ENCODE data around the gene RPH3AL. TPM values are rescaled to one million over a fixed set of nuclear protein-coding genes. Genes with fewer than 3 reads are reported as not detected.
A peak's percentile ranks its signal among the peaks of the same experiment; 100 is the strongest.
"Not testable (repeated sequence)": the region's sequence is repeated elsewhere in the genome, so short reads cannot be mapped to it uniquely, and the experiment has no call there.

Gene RPH3AL
- total RNA-seq, 4 donors from 2014 or later, result 8.6 to 21.0 (median 17.4) TPM

- 80% methylated on average over 1 of the region's 26 CpGs; no CpG with 5 or more reads in 1 of the 2 donors for WGBS, 2 donors (ENCODE audit: low coverage in 1 of 2)
- no peak overlapping the region for H3K27ac ChIP-seq
- no peaks in the 10 kb centered on the region for H3K27me3 ChIP-seq
- H3K36me3 ChIP-seq, result no peaks in the 10 kb centered on the region
- H3K9me3 ChIP-seq, result no peaks in the 10 kb centered on the region
- no peak for TF ChIP-seq POLR2AphosphoS5 (IDR thresholded peaks at IDR 0.05)
- TF ChIP-seq CTCF (IDR thresholded peaks at IDR 0.05), result no peak
- no peak for TF ChIP-seq EP300 (IDR thresholded peaks at IDR 0.05)
- TF ChIP-seq POLR2A (IDR thresholded peaks at IDR 0.05), result no peak
- no peak for ATAC-seq
- no peak overlapping the region for H3K4me3 ChIP-seq
- H3K4me1 ChIP-seq, result no peaks in the 10 kb centered on the region
These were observed 116.6 kb downstream of the RPH3AL start for GRCh38 chr17:235831-236640.

- not testable (repeated sequence) for H3K4me1 ChIP-seq, H3K27me3 ChIP-seq, H3K36me3 ChIP-seq, H3K9me3 ChIP-seq, ATAC-seq
- WGBS, 2 donors (ENCODE audit: low coverage in 1 of 2), result 78 to 89% methylated on average over 16 to 30 of the region's 48 CpGs
- Histone ChIP-seq H3K27ac (peak overlapping the region in 3 of 4 donors; percentile 64 to 74 (median 67)), H3K4me3 (peak overlapping the region in 1 of 2 donors; percentile 34)
These were observed 117.4 kb downstream of the RPH3AL start for GRCh38 chr17:234994-235830.

- WGBS, 2 donors (ENCODE audit: low coverage in 1 of 2), result 31 to 73% methylated on average over 2 to 5 of the region's 23 CpGs
- not testable (repeated sequence) for H3K27me3 ChIP-seq, H3K9me3 ChIP-seq, ATAC-seq, H3K4me1 ChIP-seq, H3K36me3 ChIP-seq
- H3K27ac ChIP-seq, result peak overlapping the region in 3 of 4 donors; percentile 64 to 74 (median 67)
- peak overlapping the region in 1 of 2 donors; percentile 34 for H3K4me3 ChIP-seq
These were observed 118.2 kb downstream of the RPH3AL start for GRCh38 chr17:234163-234993.

- H3K27ac ChIP-seq, result peak overlapping the region in 3 of 4 donors; percentile 57 to 74 (median 63)
- no peak for TF ChIP-seq EP300 (IDR thresholded peaks at IDR 0.05)
- TF ChIP-seq POLR2A (IDR thresholded peaks at IDR 0.05), result no peak
- no peak for TF ChIP-seq CTCF (IDR thresholded peaks at IDR 0.05)
- no peak for TF ChIP-seq POLR2AphosphoS5 (IDR thresholded peaks at IDR 0.05)
- H3K4me3 ChIP-seq, result peak overlapping the region in 1 of 2 donors; percentile 2
- no peak for ATAC-seq
- H3K27me3 ChIP-seq, result peaks cover 4% of the 10 kb centered on the region
- H3K9me3 ChIP-seq, result no peaks in the 10 kb centered on the region
- H3K4me1 ChIP-seq, result no peaks in the 10 kb centered on the region
- WGBS, 2 donors (ENCODE audit: low coverage in 1 of 2), result 56% methylated on average over 4 of the region's 11 CpGs; no CpG with 5 or more reads in 1 of the 2 donors
- no peaks in the 10 kb centered on the region for H3K36me3 ChIP-seq
These were observed 119.1 kb downstream of the RPH3AL start for GRCh38 chr17:233473-233941.

GRCh38 chr17:231966-232807 lies 120.4 kb downstream of the RPH3AL start:
- Histone ChIP-seq H3K27ac (peak overlapping the region in 3 of 4 donors; percentile 57 to 74 (median 63)), H3K9me3 (no peaks in the 10 kb centered on the region), H3K4me1 (no peaks in the 10 kb centered on the region), H3K4me3 (no peak overlapping the region), H3K36me3 (no peaks in the 10 kb centered on the region), H3K27me3 (peaks cover 7% of the 10 kb centered on the region)
- no peak for ATAC-seq
- WGBS, 2 donors (ENCODE audit: low coverage in 1 of 2), result 70% methylated on average over 13 of the region's 24 CpGs; no CpG with 5 or more reads in 1 of the 2 donors
- TF ChIP-seq POLR2A (IDR thresholded peaks at IDR 0.05), result no peak
- TF ChIP-seq EP300 (IDR thresholded peaks at IDR 0.05), result no peak
- no peak for TF ChIP-seq CTCF (IDR thresholded peaks at IDR 0.05)
- no peak for TF ChIP-seq POLR2AphosphoS5 (IDR thresholded peaks at IDR 0.05)

Measured in gastroesophageal sphincter (tissue), 4 donors.